CD8-positive, alpha-beta memory T cell (primary cell): ENCODE data around the gene ZSCAN1. TPM values are rescaled to one million over a fixed set of nuclear protein-coding genes. Genes with fewer than 3 reads are reported as not detected.

Source experiments
- CTCF ChIA-PET: fragments of 350-600 bp; sonication (Branson Sonifier 250); formaldehyde crosslinking; loops from one replicate; lab custom pipeline; 2021; ENCODE audit warnings: antibody characterized with exemption; lab: Charles Lee
- POLR2A ChIA-PET: fragments of 350-600 bp; sonication (Branson Sonifier 250); formaldehyde crosslinking; loops from one replicate; lab custom pipeline; 2021; ENCODE audit warnings: antibody characterized with exemption; lab: Charles Lee
- DNase-seq, 5 donors: peaks; one replicate each; pipeline versions ENCODE4 v3.0.0 to v3.0.0-alpha.2; 2020 to 2022; ENCODE audit warnings: mixed read lengths in 1 of 5
- H3K27ac ChIP-seq: one replicate; pipeline ENCODE4 v1.7.0; 2013; ENCODE audit warnings: low read depth, mild to moderate bottlenecking, low read length, moderate library complexity
- H3K27me3 ChIP-seq: 2 replicates; pipeline ENCODE4 v1.7.0; 2013; ENCODE audit warnings: low read length, mild to moderate bottlenecking; ENCODE audit not compliant: insufficient read depth, poor library complexity, severe bottlenecking
- H3K36me3 ChIP-seq: 2 replicates; pipeline ENCODE4 v1.7.0; 2013; ENCODE audit warnings: mild to moderate bottlenecking, low read length, moderate library complexity; ENCODE audit not compliant: insufficient read depth
- H3K4me1 ChIP-seq: 2 replicates; pipeline ENCODE4 v1.7.0; 2013; ENCODE audit warnings: mild to moderate bottlenecking, low read length, moderate library complexity; ENCODE audit not compliant: insufficient read depth
- H3K4me3 ChIP-seq: 2 replicates; pipeline ENCODE4 v1.7.0; 2013; ENCODE audit warnings: mild to moderate bottlenecking, low read length
- H3K9me3 ChIP-seq: 2 replicates; pipeline ENCODE4 v1.7.0; 2013; ENCODE audit warnings: mild to moderate bottlenecking, low read length
- H3K27ac Mint-ChIP-seq, 8 donors: one replicate each; pipeline ENCODE4 v1.8.0; 2020 to 2021; ENCODE audit warnings: mixed read lengths in 8 of 8, mild to moderate bottlenecking in 6 of 8, inconsistent platforms in 3 of 8, moderate library complexity in 3 of 8
- H3K27me3 Mint-ChIP-seq, 2 donors: one replicate each; pipeline ENCODE4 v1.8.0; 2020 to 2021; ENCODE audit warnings: mixed read lengths in 2 of 2, mild to moderate bottlenecking in 1 of 2, moderate library complexity in 1 of 2
- H3K36me3 Mint-ChIP-seq, 3 donors: one replicate each; pipeline ENCODE4 v1.8.0; 2020 to 2021; ENCODE audit warnings: mixed read lengths in 3 of 3, inconsistent platforms in 1 of 3, mild to moderate bottlenecking in 1 of 3
- H3K4me1 Mint-ChIP-seq, 3 donors: one replicate each; pipeline ENCODE4 v1.8.0; 2020 to 2021; ENCODE audit warnings: mixed read lengths in 3 of 3, inconsistent platforms in 1 of 3, mild to moderate bottlenecking in 1 of 3
- H3K4me3 Mint-ChIP-seq, 7 donors: one replicate each; pipeline ENCODE4 v1.8.0; 2020 to 2021; ENCODE audit warnings: mixed read lengths in 7 of 7, mild to moderate bottlenecking in 6 of 7, moderate library complexity in 4 of 7, inconsistent platforms in 2 of 7
- H3K9me3 Mint-ChIP-seq, 5 donors: one replicate each; pipeline ENCODE4 v1.8.0; 2020 to 2022; ENCODE audit warnings: mixed read lengths in 5 of 5, mild to moderate bottlenecking in 3 of 5, moderate library complexity in 2 of 5, inconsistent platforms in 1 of 5
- polyA plus RNA-seq: library from polyadenylated mRNA; unstranded; fragments of 300-500 nt; fragmentation: Illumina TruSeq; gene quantifications from one replicate; pipeline ENCODE4 v1.2.3, GENCODE V29; 2021
- total RNA-seq, 2 experiments: library from RNA; stranded (reverse); gene quantifications; one replicate each; pipeline ENCODE4 v1.2.3, GENCODE V29; 2021

Gene ZSCAN1
- total and polyA plus RNA-seq, 3 experiments from 2014 or later = not detected

DNA sequence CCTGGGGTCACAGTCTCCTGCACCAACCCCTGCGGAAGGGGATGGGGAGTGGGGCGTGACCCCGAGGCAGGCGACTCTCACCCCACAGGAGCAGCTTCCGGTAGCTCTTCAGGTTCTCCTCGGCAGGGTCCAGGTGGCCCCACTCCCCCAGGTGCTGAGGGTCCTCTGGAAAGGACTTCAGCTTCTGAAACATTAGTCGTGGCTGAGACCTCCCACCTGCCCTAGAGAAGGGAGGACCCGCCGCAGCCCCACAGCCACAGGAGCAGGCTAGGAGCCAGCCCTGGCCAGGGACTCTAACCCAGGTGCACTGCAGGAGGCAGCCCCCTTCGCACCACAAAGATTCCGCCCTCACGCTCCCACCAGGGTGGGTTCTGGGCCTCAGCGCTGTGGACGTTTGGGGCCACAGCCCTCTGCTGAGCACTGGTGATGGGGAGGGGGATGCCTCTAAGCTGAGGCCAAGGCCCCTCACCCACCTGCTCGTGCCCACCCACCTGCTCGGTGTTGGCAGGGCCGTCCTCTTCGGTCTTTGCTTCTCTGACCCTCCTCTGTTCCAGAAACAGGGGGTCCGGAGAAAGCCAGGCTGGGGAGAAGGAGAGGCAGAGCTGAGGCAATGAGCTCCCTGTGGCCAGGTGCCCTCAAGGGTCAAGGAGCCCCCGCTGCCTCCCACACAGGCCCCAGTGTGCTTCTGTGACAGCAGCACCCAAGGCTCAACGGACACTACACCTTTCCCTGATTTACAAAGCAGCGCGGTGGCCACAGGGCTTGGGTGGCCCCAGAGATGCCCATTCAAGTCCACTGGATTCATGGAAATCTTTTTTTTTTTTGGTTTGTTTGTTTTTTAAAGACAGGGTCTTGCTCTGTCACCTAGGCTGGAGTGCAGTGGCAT lies 53.2 kb downstream of the ZSCAN1 start:
- Mint-ChIP-seq H3K4me1 (no peaks in the 10 kb centered on the region), H3K9me3 (peaks cover 0 to 35% (median 33%) of the 10 kb centered on the region in 5 donors), H3K4me3 (no peak overlapping the region), H3K27me3 (no peaks in the 10 kb centered on the region), H3K27ac (peak overlapping the region in 1 of 8 donors; percentile 77), H3K36me3 (peaks cover 0 to 30% (median 27%) of the 10 kb centered on the region in 3 donors)
- H3K9me3 ChIP-seq = peaks cover 9% of the 10 kb centered on the region
- no peaks in the 10 kb centered on the region for H3K27me3 ChIP-seq
- DNase-seq = no peak
- POLR2A ChIA-PET = interaction anchor here (0.5 kb wide), 1 partner anchor 703 kb away, joined by 4 read pairs; no protein-coding TSS in a partner anchor
- H3K27ac ChIP-seq = no peak overlapping the region
- no peak overlapping the region for H3K4me3 ChIP-seq
- no peaks in the 10 kb centered on the region for H3K4me1 ChIP-seq
- CTCF ChIA-PET = no interaction called here
- no peaks in the 10 kb centered on the region for H3K36me3 ChIP-seq

DNA sequence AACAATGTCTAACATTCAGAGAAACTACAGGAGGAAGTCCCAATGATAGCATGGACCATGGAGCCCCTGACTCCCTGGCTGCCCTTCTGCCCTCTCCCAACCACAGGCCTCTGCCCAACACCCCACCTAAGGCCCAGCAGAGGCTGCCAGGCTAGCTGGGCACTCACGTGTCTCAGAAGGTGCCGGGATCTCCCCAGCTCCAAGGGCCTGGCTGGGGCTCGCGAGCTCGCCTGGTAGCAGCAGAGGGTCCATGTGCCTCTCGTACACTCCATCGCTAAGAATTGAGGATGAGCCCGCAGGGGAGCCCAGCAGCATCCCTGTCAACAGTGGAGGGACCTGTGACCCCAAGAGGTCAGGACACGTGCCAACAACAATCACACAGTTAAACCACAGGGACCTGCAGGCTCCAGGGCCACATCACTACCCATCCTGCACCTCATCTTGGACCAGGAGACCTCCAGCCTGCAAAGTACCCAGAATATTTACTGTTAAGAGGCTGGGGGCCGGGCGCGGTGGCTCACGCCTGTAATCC lies 54.8 kb downstream of the ZSCAN1 start:
- H3K36me3 Mint-ChIP-seq = peaks cover 0 to 30% (median 29%) of the 10 kb centered on the region in 3 donors
- POLR2A ChIA-PET = no interaction called here

DNA sequence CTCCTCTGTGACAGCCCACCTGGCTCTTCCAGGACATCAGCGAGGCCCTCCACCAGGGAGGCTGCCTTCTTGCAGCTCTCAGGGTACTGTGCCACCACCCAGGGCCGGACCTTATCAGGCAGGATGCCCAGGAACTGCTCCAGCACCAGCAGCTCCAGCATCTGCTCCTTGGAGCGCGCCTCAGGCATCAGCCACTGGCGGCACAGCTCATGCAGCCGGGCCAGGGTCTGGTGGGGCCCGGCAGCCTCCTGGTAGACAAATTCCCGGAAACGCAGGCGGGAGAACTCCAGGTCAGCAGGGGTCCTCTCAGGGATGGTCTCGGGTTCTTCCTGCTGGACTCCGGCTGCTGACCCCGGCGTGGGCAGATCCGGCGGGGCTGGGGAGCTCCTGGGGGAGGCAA lies 56.0 kb downstream of the ZSCAN1 start:
- ChIA-PET POLR2A (no interaction called here), CTCF (no interaction called here)
- DNase-seq = no peak
- Mint-ChIP-seq H3K36me3 (peaks cover 0 to 24% (median 24%) of the 10 kb centered on the region in 3 donors), H3K4me1 (peaks cover 0 to 2% (median 0%) of the 10 kb centered on the region in 3 donors), H3K4me3 (no peak overlapping the region), H3K27me3 (no peaks in the 10 kb centered on the region), H3K27ac (no peak overlapping the region), H3K9me3 (peaks cover 0 to 33% (median 26%) of the 10 kb centered on the region in 5 donors)
- Histone ChIP-seq H3K27me3 (no peaks in the 10 kb centered on the region), H3K4me3 (no peak overlapping the region), H3K27ac (no peak overlapping the region), H3K9me3 (peaks cover 4% of the 10 kb centered on the region), H3K4me1 (no peaks in the 10 kb centered on the region), H3K36me3 (no peaks in the 10 kb centered on the region)

More for the DNA sequence above, 54.8 kb downstream of the ZSCAN1 start:
- no peaks in the 10 kb centered on the region for H3K4me1 ChIP-seq
- H3K27ac Mint-ChIP-seq = no peak overlapping the region
- no peaks in the 10 kb centered on the region for H3K27me3 ChIP-seq
- H3K9me3 Mint-ChIP-seq = peaks cover 0 to 33% (median 29%) of the 10 kb centered on the region in 5 donors
- CTCF ChIA-PET = no interaction called here
- H3K4me3 ChIP-seq = no peak overlapping the region
- H3K27ac ChIP-seq = no peak overlapping the region
- H3K4me1 Mint-ChIP-seq = peaks cover 0 to 2% (median 0%) of the 10 kb centered on the region in 3 donors
- H3K4me3 Mint-ChIP-seq = no peak overlapping the region
- H3K36me3 ChIP-seq = no peaks in the 10 kb centered on the region
- no peaks in the 10 kb centered on the region for H3K27me3 Mint-ChIP-seq
- no peak for DNase-seq
- H3K9me3 ChIP-seq = peaks cover 4% of the 10 kb centered on the region

DNA sequence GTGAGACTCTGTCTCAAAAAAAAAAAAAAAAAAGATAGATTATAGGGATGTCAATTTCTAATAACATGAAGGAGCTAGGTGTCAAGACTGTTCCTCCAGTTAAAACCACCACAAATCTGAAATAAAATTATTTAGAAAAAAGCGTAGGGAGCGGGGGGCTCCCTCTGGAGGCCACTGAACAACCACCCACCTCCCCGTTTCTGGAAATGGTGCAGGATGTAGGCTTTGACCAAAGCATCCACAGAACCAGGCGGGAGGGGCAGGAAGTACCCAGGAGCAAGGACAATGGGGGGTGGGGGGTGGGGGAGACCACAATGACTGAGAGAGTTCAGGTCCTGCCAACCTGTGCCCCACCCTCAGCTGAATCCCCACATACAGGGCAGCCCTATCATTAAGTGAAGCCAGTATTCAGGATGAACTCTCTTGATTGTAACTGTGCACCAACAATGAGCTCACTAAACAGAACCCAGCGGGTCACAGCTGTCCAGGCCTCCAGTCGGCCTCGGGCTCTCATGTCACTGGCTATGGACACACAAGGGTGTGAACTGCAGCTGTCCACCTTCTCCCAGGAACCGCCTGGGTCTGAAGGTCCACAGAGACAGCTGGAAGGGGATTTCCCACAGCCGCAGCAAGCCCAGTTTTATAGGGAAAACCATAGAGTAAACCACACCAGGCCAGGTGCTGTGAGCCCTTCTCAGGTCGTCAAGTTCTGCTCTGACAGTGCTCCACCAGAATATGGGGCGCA lies 57.6 kb downstream of the ZSCAN1 start:
- DNase-seq = no peak
- Histone ChIP-seq H3K4me3 (no peak overlapping the region), H3K4me1 (no peaks in the 10 kb centered on the region), H3K36me3 (no peaks in the 10 kb centered on the region), H3K9me3 (peaks cover 4% of the 10 kb centered on the region), H3K27ac (no peak overlapping the region), H3K27me3 (no peaks in the 10 kb centered on the region)
- ChIA-PET CTCF (no interaction called here), POLR2A (no interaction called here)
- Mint-ChIP-seq H3K27me3 (no peaks in the 10 kb centered on the region), H3K36me3 (peaks cover 0 to 28% (median 27%) of the 10 kb centered on the region in 3 donors), H3K9me3 (peaks cover 0 to 37% (median 29%) of the 10 kb centered on the region in 5 donors), H3K4me1 (peaks cover 0 to 5% (median 5%) of the 10 kb centered on the region in 3 donors), H3K4me3 (no peak overlapping the region), H3K27ac (peak overlapping the region in 1 of 8 donors; percentile 88)

DNA sequence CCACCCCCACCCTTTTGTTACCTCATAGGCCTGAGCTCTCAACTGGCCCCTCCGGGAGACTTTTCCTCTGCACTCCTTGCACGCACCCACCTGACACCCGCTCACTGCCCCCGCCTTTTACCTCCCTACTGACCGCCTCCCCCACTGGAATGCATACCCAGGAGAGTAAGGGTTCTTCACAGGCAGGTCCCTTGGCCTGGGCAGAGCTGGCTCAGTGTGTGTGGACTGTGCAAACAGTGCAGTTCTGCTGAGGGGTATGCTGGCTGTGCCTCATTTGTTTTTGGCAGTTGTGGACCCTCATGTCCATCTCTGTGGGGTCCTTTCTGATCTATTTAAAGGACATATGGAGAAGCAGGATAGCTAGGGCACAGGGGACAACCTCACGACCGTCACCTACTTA lies 59.2 kb downstream of the ZSCAN1 start:
- peaks cover 6% of the 10 kb centered on the region for H3K4me1 ChIP-seq
- no peak overlapping the region for H3K27ac Mint-ChIP-seq
- CTCF ChIA-PET = no interaction called here
- POLR2A ChIA-PET = interaction anchor here (0.5 kb wide), 1 partner anchor 642 kb away, joined by 6 read pairs; no protein-coding TSS in a partner anchor
- H3K9me3 Mint-ChIP-seq = peaks cover 0 to 38% (median 36%) of the 10 kb centered on the region in 5 donors
- H3K4me1 Mint-ChIP-seq = peaks cover under 1 to 16% (median 11%) of the 10 kb centered on the region in 3 donors
- DNase-seq = no peak
- peaks cover 0 to 26% (median 19%) of the 10 kb centered on the region in 3 donors for H3K36me3 Mint-ChIP-seq
- no peaks in the 10 kb centered on the region for H3K27me3 ChIP-seq
- no peak overlapping the region for H3K4me3 Mint-ChIP-seq
- H3K27ac ChIP-seq = no peak overlapping the region
- H3K4me3 ChIP-seq = no peak overlapping the region
- H3K9me3 ChIP-seq = peaks cover 4% of the 10 kb centered on the region
- no peaks in the 10 kb centered on the region for H3K27me3 Mint-ChIP-seq
- H3K36me3 ChIP-seq = no peaks in the 10 kb centered on the region

DNA sequence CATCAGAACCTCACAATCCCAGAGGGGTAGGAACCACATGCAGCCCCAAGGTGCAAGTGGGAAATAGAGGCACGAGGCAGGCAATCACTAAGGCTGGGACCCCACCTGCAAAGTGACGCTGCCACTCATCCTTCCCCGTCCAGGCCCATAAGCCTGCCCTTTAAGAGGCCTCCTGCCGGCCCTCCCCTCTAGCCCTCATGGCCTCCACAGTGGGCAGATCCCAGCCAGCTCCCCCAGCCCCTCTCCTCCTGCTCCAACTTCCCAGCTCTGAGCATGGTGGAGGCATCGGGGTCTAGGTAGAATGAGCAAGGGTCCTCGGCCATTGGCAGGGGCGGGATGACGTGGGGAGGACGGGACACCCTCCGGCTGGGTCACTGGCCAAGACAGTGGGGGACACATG lies 61.5 kb downstream of the ZSCAN1 start:
- Mint-ChIP-seq H3K27ac (peak overlapping the region in 1 of 8 donors; percentile 38), H3K36me3 (peaks cover 4 to 31% (median 20%) of the 10 kb centered on the region in 3 donors), H3K27me3 (peaks cover 0 to 3% of the 10 kb centered on the region in 2 donors), H3K4me3 (no peak overlapping the region), H3K4me1 (peaks cover 8 to 23% (median 19%) of the 10 kb centered on the region in 3 donors), H3K9me3 (peaks cover 0 to 51% (median 47%) of the 10 kb centered on the region in 5 donors)
- Histone ChIP-seq H3K4me1 (peaks cover 10% of the 10 kb centered on the region), H3K36me3 (no peaks in the 10 kb centered on the region), H3K4me3 (no peak overlapping the region), H3K27me3 (no peaks in the 10 kb centered on the region), H3K27ac (no peak overlapping the region), H3K9me3 (peaks cover 8% of the 10 kb centered on the region)
- no peak for DNase-seq
- POLR2A ChIA-PET = interaction anchor here (0.6 kb wide), 1 partner anchor 588 kb away, joined by 3 read pairs; no protein-coding TSS in a partner anchor
- CTCF ChIA-PET = no interaction called here

DNA sequence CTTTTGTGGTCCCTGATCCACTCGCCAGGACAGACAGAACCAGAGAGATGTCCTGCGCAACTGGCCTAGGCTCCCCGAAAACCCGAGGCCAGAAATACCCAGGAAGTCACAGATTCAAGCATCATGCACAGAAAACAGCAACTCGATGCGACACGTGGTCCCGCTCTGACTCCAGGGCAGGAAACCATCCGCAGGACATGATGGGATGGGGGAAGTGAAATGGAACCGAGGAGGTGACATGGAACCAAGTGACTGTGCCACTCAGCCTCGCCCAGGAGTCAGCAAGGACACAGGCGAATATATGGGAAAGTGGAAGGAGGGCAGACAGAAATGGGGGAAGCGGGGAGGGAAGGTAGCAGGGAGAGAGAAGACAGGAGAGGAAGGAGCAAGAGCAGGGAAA lies 63.1 kb downstream of the ZSCAN1 start:
- Mint-ChIP-seq H3K36me3 (peaks cover 4 to 28% (median 18%) of the 10 kb centered on the region in 3 donors), H3K9me3 (peaks cover 0 to 53% (median 43%) of the 10 kb centered on the region in 5 donors), H3K4me1 (peaks cover 8 to 23% (median 19%) of the 10 kb centered on the region in 3 donors), H3K27ac (peak overlapping the region in 7 of 8 donors; percentile 82 to 100 (median 90)), H3K27me3 (peaks cover 0 to 3% of the 10 kb centered on the region in 2 donors), H3K4me3 (peak overlapping the region; percentile 56 to 97 (median 86))
- Histone ChIP-seq H3K36me3 (no peaks in the 10 kb centered on the region), H3K9me3 (peaks cover 9% of the 10 kb centered on the region), H3K27ac (no peak overlapping the region), H3K4me3 (peak overlapping the region; percentile 41), H3K4me1 (peaks cover 10% of the 10 kb centered on the region), H3K27me3 (no peaks in the 10 kb centered on the region)
- CTCF ChIA-PET = no interaction called here
- POLR2A ChIA-PET = no interaction called here
- DNase-seq = no peak
